Dermis blood vessel endothelial cell (primary cell): Measurements from ENCODE around the gene PTTG2. TPM values are rescaled to one million over a fixed set of nuclear protein-coding genes. Genes with fewer than 3 reads are reported as not detected.

Experiments used
- total RNA-seq: library from RNA; depleted of rRNA; stranded (reverse); fragments of >200 nt; gene quantifications from 2 replicates; pipeline ENCODE4 v1.2.3, GENCODE V29; 2014

Gene PTTG2
- total RNA-seq, 1 donor from 2014 or later = 0.51 TPM

Other genes starting within 250 kb of the PTTG2 start
- gene PGM2, start 133.7 kb upstream of the PTTG2 start, total RNA-seq = 55.3 TPM in 2 replicates
- 131 and 159 TPM in 2 replicates for gene TBC1D1, start 69.3 kb upstream of the PTTG2 start, total RNA-seq